HG03280 (cell line): ENCODE results near the gene PPP2R5B.

Experiments
- ATAC-seq: cut with Tn5 transposase; IDR thresholded peaks from one replicate; pipeline ENCODE4 v1.9.1; 2021; ENCODE audit warnings: mild to moderate bottlenecking, moderate library complexity; ENCODE audit not compliant: unreplicated experiment

Gene PPP2R5B

DNA sequence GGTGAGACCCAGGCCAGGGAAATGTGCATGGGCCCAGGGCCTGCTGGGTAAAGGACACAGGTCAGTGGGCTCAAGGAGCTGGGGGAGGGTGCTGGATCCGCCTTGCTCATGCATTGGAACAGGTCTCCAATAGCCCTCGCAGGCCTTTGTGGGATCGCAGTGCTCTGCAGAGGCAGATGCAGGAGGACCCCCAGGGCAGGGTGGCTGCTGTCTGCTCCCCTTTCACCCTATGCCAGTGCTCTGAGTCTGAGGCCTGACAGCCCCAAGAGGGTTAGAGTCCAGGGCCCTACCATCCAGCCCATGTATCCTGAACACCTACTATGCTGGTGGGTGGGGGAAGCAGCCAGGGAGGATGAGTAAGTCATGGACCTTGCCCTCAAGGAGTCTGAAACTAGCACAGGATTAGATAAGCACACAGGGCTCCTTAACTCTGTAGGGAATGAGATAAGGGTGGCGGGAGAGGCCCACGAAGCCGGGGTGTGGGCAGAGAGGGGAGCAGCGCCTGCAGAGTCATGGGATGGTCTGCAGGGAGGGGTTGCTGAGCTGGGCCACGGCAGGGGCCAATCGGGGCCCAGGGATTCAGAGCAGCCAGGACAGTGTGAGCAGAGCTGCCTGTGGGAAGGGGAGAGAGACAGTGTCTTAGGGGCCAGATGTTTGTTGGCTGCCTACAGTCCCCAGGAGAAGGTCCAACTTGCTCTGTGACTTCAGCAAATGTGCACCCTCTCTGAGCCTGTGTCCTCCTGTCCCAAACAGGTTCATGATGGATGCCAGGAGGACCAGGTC lies 35.6 kb upstream of the PPP2R5B start:
- ATAC-seq, result no peak

DNA sequence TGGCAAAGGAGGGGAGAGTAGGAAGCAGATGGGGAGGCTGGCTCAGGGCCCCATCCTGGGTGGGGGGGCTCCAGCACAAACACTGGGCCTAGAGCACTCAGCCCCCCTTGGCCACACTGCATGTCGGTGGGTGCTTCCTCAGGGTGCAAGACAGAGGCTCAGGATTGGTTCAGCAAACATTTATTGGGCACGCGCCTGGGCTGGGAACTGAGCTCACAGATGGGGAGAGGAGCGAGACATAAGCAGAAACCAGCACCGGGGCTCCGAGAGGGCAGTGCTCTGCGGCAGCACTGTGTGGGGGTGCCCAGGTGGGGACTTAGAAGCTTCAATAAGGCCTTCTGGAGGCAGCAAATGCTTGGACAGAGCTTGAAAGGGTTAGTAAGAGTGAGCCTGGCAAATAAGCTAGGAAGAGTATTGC lies 34.0 kb upstream of the PPP2R5B start:
- ATAC-seq, result no peak

DNA sequence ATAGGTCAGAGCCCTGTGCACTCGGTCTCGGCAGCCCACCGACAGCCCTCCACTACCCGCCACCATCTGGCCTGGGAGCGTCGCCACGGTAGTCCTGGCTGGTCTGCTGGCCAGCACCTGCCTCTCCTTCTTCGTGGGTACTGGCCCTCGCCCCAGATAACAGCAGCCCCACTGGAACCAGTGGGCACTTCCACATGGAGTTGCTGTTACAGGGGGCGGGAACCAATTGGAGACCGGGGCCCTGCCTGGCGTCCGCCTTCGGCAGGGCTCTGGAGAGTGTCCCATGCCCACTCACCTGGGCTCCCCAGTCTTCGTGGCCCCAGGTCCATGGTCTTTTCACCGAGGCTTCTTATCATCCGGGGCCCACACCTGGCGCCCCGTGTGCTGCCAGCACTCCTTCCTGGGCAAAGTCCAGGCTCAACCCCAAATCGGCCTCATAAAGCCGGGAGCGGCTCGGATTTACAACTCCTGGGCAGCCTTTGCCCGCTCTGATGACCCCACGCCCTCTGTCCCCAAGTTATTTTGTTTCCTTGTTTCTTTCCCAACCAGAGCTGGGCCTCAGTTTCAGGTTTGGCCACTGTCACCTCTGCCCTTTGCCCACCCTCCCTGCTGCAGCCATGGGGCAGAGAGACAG lies 33.2 kb upstream of the PPP2R5B start:
- ATAC-seq, result no peak

DNA sequence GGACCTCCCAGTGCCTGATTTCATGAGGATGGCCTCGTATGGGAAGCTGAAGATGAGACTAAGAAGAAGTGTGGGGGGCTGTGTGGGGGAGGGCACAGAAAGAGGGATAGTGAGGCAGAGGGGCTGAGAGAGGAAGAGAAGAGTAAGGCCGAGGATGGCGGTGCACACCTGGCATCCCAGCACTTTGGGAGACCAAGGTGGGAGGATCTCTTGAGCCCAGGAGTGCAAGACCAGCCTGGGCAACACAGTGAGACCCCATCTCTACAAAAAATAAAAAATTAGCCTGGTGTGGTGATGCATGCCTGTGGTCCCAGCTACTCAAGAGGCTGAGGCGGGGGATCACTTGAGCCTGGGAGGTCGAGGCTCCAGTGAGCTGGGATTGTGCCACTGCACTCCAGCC lies 32.6 kb upstream of the PPP2R5B start:
- ATAC-seq, result no peak

DNA sequence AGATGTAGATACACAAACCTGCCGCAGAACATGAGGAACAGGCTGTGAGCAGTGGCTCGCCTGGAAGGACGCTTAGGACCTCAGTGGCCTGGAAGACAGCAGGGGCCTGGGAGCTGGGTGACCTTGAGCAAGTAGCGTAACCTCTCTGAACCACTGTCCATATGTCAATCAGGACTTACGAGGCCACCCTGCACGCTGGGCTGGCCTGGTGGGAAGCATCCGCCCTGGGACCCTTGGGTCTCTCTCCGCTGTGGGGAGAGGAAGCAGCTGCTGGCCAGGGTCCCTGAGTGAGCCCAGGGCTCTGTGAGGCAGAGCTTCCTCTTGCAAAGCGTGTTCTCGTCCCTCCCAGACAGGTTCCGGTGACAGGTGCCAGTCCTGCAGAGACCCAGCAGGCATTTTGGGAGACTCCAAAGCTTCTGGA lies 32.1 kb upstream of the PPP2R5B start:
- ATAC-seq, result no peak

DNA sequence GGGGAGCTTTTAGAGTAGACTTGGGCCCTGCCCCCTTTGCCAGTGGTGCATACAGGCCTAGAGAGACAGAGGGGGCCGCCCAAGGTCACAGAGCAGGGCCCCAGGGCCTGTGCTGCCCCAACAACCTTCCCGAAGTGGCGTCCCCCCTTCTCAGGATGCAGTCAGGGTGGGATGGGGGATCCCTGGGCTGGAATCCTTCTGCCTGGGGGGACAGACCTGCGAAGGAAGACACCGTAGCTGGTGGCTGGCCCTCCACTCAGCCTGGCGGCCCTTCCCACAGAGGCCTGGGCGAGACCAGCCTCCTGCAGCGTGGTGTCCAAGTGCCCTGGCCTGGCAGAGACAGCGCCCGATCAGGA lies 31.7 kb upstream of the PPP2R5B start:
- ATAC-seq, result no peak

DNA sequence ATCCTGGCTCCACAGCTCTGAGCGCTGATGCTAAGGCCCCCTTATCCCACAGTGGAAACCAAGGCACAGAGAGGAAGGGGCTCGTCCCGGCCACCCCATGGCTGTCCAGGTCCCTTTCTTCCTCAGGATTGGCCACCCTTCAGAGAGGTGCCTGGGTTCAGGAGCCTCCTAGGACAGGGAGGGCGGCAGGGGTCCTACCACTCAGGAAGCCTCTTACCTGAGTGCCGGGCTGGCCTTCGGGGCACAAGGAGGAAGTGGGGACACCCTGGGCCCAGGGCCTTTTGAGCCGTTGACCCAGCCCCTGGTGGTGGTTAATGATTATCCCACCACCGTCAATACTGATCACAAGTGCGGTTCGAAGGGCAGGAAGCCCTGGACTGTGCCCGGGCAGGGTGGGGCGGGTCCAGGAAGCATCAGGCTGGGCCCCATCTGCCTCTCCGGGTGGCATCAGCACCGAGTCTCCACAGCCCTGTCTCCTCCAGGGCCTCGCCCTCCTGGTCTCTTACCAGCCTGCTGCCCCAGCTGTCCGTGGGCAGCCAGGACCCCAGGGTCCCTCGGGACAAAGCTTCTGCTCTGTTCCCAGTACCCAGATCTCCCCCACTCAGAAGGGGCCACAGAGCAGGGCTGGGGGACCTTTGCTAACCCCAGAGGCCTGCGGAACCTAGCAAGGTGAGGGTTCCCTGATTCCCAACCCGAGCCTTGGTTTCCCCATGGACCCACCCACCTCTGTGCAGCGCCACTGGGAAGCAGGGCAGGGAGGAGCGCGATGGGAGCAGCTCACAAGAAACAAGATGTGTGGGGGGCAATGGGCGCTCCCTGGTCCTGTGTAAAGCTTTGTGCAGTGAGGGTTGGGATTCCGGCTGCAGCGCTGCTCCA lies 31.1 kb upstream of the PPP2R5B start:
- ATAC-seq, result no peak

DNA sequence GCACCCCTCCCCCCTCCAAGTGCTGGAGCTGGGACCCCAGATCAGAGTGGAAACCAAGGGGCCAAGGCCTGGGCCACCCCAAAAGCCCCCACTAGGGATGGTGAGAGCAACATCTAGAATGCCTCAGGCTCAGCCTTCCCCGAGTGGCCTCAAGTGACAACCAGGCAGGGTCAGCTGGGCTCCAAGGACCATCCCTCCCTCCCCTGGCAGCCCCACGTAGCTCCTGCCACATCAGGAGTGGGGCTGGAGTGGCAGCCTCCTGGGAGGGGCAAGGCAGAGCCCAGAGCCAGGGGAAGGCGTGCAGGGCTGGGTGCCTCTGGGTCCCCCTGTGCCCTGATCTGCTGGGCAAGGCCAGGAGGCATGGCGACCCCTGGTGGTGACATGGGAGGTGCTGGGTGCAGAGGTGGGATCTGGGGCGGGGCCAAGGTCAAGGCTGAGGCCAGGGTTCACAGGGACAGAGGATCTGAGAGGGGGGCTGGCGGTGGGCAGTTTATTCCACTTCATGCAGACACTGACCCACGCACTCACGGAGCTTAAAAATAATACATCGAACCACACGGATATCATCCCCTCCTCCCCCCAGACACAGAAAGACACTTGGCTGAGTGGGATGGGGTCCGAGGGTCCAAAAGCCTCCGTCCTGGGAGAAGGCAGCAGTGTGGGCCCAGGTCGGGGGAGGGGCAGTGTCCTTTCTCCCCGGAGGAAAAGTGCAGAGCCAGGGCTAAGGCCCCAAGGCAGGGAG lies 30.2 kb upstream of the PPP2R5B start:
- ATAC-seq, result peak; percentile 63

DNA sequence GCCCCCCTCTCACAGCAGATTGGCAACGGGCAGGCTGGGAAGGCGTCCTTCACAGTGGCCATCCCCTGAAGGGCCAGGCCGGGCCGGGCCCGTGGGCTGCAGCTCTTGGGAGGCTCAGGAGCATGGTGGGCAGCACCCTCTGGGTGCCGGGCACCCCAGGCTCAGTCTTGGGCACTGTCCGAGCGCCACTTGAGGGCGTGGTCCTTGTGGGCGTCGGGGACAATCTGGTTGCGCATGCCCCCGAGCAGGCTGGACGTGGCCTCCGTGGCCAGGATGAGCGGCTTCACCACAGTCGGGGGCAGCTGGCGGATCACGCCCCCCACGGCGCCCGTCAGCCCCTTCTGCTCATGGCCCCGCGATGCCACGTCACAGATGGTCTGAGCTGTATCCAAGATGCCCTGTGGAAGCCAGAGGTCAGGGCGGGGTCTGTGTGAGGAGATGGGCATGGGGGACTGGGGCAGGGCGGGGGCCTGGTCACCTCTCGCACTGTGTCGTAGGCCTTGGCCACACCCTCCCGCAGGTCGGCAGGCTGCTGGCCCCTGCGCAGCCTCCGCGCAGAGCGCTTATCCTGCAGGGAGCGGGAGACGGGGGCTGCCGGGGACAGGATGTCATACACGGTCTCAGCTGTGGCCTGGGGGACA lies 29.6 kb upstream of the PPP2R5B start:
- ATAC-seq, result no peak

DNA sequence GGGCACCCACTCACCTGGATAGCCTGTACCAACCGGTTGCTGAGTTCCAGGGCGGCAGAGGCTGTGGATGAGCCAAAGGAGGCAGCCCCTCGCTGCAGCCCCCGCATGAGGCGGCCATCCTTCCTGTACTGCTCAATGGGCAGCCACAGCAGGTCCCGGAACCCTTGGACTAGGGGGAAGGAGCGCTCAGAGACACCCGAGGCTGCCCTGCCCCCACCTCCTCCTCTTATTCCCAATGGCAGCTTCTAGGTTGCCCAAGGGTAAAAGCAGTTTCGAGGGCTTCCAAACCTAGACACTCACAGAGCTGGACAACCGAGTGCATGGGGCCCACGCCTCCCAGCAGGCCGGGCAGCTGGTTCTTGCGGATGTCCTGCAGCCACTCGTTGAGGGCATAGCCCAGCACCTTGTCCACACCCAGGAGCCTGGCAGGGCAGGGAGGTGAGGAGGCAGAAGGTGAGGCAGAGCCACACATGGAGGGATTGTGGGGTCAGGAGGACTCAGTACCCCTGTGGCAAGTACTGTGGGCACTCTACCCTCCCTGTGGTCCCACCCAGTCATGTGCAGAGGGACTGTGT lies 28.0 kb upstream of the PPP2R5B start:
- ATAC-seq, result no peak

DNA sequence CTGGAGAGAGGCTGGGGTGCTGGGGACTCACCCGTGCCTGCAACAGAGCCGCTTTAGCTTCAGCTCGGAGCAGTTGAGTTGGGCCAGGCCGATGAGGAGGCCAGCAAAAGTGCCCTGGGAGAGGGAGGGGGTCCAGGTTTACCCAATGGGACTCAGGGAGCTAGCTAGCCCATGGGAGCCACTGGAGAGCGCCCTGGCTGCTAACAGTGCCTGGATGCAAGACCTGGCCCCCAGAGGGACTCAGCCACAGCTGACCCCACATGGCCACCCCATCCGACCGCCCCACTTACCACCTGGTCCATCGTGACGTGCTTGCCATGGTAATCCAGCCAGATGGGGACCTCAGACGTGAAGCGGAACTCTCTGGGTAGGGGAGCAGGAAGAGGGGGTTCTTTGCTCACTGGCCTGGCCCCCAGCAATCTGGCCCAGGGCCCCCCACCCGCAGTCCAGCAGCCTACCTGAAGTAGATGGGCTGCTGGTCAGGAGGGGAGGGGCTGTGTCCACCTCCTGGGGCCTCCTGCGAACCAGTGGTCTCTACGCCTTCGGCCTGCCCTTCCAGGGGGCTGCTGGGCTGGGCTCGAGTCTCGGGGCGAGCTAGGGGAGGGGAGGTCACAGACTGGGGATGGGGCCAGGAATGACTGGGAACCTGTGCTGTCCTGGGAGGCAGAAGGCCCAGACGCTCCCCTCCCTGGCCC lies 27.0 kb upstream of the PPP2R5B start:
- no peak for ATAC-seq

DNA sequence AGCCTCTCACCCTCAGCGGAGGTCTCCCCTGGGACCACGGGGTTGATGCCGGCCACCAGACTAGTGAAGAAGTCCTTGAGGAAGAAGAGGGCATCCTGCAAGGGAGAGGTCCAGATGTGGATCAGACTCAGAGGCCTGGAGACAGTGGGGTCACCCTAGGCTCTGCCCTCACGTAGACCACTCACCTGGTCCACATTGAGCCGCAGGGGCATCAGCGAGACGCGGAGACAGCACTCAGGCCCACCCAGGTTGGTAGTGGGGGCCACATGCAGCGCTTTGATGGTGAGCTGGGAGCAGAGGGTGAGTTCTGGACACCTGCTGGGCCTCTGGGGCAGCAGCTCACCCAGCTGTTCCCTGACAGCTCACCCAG lies 26.4 kb upstream of the PPP2R5B start:
- no peak for ATAC-seq

DNA sequence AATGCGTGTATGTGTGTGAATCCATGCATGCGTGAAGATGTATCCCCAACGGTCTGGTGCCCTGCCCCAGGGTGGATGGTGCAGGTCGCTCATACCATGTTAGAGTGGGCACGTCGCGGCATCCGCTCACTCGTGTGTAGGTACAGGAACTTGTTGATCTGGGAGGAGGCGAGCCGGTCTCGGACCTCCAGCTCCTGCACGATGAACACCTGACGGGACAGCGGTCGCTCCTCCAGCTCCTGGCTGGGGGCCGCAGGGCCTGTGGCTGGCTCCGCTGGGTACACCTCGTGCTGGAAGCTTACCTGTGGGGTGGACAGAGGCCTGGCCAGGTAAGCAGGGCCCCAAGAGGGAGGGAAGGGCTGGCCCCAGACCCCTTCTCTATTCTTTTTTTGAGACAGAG lies 25.9 kb upstream of the PPP2R5B start:
- no peak for ATAC-seq

DNA sequence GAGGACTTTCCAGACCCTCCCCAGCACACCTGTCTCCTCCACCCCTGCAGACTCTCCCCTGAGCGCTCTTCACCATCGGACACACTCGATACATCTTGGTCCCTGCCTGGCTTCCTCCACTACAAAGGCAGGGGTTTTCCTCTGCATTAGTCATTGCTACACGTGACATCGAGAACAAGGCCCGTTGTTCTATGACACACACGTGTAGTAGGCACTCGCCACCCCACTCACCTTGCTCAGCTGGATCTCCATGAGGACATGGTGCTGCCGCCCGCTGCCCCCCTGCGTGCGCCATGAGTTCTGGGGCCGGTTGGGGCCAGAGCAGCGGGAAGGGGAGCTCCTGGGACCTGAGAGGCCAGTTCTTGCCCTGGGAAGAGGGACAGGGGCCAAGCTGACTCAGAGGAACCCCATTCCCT lies 24.2 kb upstream of the PPP2R5B start:
- no peak for ATAC-seq

DNA sequence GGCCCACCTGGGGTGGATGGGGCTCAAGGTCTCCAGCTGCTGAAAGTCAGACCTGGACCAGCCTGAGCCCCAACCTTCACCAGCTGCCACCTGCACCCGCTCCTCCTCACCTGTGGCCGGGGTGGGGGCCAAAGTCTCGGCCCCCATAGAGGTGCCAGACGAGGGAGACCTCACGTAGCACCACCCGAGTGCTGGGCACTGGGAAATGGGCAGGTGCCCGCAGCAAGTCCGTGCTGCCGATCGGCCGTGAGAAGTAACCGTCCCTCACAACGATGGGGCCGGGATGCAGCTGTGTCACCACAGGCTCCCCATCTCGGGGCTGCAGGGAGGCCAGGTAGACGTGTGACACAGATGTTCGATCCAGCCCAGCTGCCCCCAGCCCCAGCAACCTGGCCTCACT lies 23.7 kb upstream of the PPP2R5B start:
- no peak for ATAC-seq

DNA sequence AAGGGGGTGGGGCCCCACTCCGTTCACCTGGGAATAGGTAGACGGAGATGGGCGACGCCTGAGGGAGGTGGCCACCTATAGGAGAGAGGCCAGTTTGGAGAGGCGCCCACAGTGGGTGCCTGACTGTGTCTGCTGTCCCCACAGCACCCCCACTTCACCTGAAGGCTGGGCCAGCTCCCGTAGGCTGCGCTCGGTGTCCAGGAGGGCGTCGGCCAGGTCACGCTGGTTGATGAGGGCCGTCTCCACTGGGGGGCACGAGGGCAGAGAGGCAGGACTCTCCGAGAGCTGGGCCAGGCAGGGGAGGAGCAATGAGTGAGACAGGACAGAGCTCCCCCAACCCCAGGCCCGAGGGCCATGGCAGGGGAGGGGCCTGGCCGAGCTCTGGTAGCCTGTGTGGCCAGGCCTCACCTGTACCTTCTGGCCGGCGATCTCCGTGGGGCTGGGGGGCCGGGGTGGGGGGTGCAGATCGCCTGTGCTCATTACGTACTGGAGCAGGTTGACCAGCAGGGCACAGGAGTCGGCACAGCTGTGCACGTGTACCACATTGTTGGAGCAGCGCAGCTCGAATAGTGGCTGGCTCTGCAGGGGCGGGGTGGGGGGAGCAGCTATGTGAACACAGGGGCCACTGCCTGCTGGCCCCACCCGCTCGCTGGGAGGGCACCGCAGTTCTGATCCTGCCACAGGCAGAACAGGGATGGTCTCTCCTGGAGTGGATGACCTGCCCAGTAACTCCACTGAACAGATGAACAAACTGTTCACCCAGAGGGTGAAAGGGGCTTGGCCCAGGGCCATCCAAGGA lies 22.2 kb upstream of the PPP2R5B start:
- no peak for ATAC-seq

DNA sequence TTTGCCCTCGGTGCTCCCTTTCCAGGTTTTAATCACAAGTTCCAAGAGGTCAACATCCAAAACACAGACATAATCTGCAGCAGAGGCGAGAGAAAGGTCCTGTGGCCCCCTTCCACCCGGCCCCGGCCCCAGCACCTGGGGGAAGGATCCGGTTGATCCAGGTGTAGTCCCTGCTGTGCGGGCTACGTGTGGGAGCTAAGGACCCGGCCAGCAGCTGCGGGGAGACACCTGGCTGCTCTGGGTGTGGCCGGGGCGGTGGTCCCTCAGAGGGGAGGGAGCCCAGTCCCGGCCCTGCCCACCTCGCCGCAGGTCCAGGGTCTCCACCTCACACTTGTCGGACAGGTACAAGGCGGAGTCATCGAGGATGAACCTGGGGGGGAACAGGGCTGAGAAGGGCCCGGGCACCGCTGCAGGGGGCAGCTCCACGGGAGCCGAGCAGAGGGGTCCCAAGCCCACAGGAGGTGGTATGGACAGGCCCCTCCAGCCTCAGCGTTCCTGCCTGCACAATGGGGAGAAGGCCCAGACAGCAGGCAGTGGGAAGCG lies 21.1 kb upstream of the PPP2R5B start:
- no peak for ATAC-seq

DNA sequence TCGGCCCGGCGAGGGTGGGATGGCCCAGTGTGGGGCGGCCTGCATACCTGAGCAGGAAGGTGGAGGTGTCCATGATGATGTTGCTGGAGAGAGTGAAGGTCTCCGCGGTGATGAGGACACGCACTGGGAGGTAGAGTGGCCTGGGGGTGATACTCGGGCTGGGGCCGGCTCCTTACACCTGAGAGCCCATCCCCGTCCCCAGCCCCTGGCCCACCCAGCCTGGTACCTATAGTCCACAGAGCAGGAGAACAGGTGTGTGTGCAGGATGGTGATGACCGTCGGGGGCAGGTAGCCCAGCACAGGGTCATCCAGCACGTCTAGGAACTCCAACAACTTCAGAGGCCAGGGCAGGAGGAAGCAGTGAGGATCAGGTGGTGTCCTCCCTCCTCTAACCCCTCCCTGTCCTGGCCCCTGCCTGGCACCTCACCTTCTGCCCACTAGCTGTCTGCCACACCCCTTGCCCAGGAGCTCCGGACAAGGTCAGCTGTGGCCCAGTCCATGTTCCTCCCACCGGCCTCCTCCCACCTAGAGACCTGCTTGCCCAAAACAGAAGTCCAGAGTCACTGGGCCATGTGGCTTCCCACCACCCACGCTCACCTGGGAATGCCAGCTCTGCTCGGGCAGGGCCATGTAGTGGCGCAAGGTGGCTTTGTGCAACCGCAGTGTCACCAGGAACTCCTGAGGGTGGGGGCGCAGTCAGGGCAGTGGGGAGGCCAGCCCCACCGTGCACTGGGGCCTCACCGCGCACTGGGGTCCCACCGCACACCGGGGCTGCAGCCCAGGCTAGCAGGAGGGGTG lies 18.8 kb upstream of the PPP2R5B start:
- ATAC-seq, result no peak
